K562 (cell line): Measurements from ENCODE around the gene DDX23. TPM values are rescaled to one million over a fixed set of nuclear protein-coding genes. Genes with fewer than 3 reads are reported as not detected.
A peak's percentile ranks its signal among the peaks of the same experiment; 100 is the strongest.

Source experiments
- FUS ChIP-seq: fragments of 200-400 bp; formaldehyde crosslinking; optimal IDR thresholded peaks from 2 replicates; pipeline ENCODE3; 2017; ENCODE audit warnings: low read depth, low read length
- HOMEZ ChIP-seq: fragments of 250-450 bp; sonication (Bioruptor Pico); IDR thresholded peaks from 2 replicates; pipeline ENCODE4 v1.4.0; 2020; ENCODE audit warnings: mild to moderate bottlenecking, moderate library complexity
- KLF1 ChIP-seq: fragments of 450-650 bp; IDR thresholded peaks from 2 replicates; pipeline ENCODE4 v1.6.1; 2016; ENCODE audit warnings: missing genetic modification characterization, missing compliant biosample characterization
- KLF16 ChIP-seq: IDR thresholded peaks from 2 replicates; pipeline ENCODE4 v1.6.1; 2016; ENCODE audit warnings: antibody characterized with exemption
- MBD2 ChIP-seq: sonication (generic); IDR thresholded peaks from 2 replicates; pipeline ENCODE4 v1.6.1; 2016; ENCODE audit warnings: low read depth, borderline replicate concordance
- NCOR1 ChIP-seq: fragments of 450-650 bp; IDR thresholded peaks from 2 replicates; pipeline ENCODE4 v1.6.1; 2016; ENCODE audit warnings: mild to moderate bottlenecking, moderate library complexity
- SFPQ ChIP-seq: fragments of 200-400 bp; formaldehyde crosslinking; IDR thresholded peaks from 2 replicates; pipeline ENCODE4 v1.6.1; 2017; ENCODE audit warnings: mild to moderate bottlenecking, low read depth, low read length, moderate library complexity
- ZC3H8 ChIP-seq: fragments of 450-650 bp; IDR thresholded peaks from 2 replicates; pipeline ENCODE4 v1.6.1; 2017
- ZFP91 ChIP-seq: sonication (generic); formaldehyde crosslinking; IDR thresholded peaks from 2 replicates; pipeline ENCODE4 v1.8.0; 2022; ENCODE audit warnings: mild to moderate bottlenecking, missing genetic modification reagents
- ZMIZ1 ChIP-seq, 2 experiments: fragments of 150-350 bp in 1 of 2; IDR thresholded peaks; 2 replicates each; pipeline ENCODE4 v1.6.1; 2012 to 2016; ENCODE audit warnings: low read depth in 2 of 2, low read length in 2 of 2, mild to moderate bottlenecking in 1 of 2, moderate library complexity in 1 of 2
- ZNF395 ChIP-seq: fragments of 200-800 bp; sonication (Bioruptor generic); IDR thresholded peaks from 2 replicates; pipeline ENCODE4 v1.6.1; 2017; ENCODE audit warnings: missing genetic modification characterization, missing compliant biosample characterization
- ZNF584 ChIP-seq: fragments of 200-800 bp; sonication (Bioruptor generic); IDR thresholded peaks from 2 replicates; pipeline ENCODE4 v1.6.1; 2016; ENCODE audit warnings: low read depth, mild to moderate bottlenecking, missing genetic modification characterization, missing compliant biosample characterization
- ZNF589 ChIP-seq: fragments of 200-800 bp; sonication (Bioruptor generic); IDR thresholded peaks from 2 replicates; pipeline ENCODE4 v1.6.1; 2016; ENCODE audit warnings: low read depth, missing genetic modification characterization, missing compliant biosample characterization
- ZSCAN29 ChIP-seq: fragments of 450-650 bp; IDR thresholded peaks from 2 replicates; pipeline ENCODE4 v1.6.1; 2017
- polyA plus RNA-seq, 8 experiments: library from polyadenylated mRNA; depleted of rRNA in 4 of 8; stranded (reverse) in 5 of 8; unstranded in 3 of 8; fragments of >200 nt; fragmentation: Nextera tagmentation in 2 of 8; fragmentation: Illumina TruSeq in 1 of 8; extraction: Ambion mirVana in 2 of 8; extraction: Trizol in 1 of 8; gene quantifications; 2 replicates each; pipeline versions ENCODE4 v1.2.1 to v1.2.3, GENCODE V29; 2011 to 2014; ENCODE audit warnings: inconsistent platforms in 1 of 8, missing spikeins in 1 of 8
- total RNA-seq, 7 experiments: library from RNA; depleted of rRNA in 6 of 7; stranded (reverse); fragments of >200 nt in 6 of 7; fragmentation: Illumina TruSeq in 2 of 7; extraction: Trizol in 2 of 7; gene quantifications; 2 replicates each; pipeline versions ENCODE4 v1.2.1 to v1.2.3, GENCODE V29; 2011 to 2021; ENCODE audit warnings: low replicate concordance in 1 of 7

The DDX23 gene
- total and polyA plus RNA-seq, 9 of the 15 experiments (the other 6 are each of a cell fraction or from before 2014, with no cell fraction given): 32.4 to 138 (median 104) TPM

GRCh38 chr12:48814262-48815125 lies 37.5 kb downstream of the DDX23 start (continued):
- no peak for TF ChIP-seq SFPQ
- no peak for TF ChIP-seq ZFP91 (CRISPR knock-in tag)
- peak; percentile 78 for TF ChIP-seq KLF16
- no peak for TF ChIP-seq ZC3H8
- peak; percentile 65; the same call in 1 of the 2 replicates for TF ChIP-seq ZNF395 (CRISPR knock-in tag)
- no peak for TF ChIP-seq HOMEZ (CRISPR knock-in tag)
- peak; percentile 58; the same call in 1 of the 2 replicates for TF ChIP-seq ZSCAN29
- no peak for TF ChIP-seq FUS
- TF ChIP-seq KLF1: peak; percentile 59; the same call in 1 of the 2 replicates
- TF ChIP-seq ZNF589 (CRISPR knock-in tag): peak; percentile 60; the same call in 1 of the 2 replicates
- TF ChIP-seq ZMIZ1 (IDR thresholded peaks at IDR 0.05; ENCODE audit: low read depth in 2 of 2, low read length in 2 of 2): no peak; a peak in 1 of 4 replicates
- no peak for TF ChIP-seq ZNF584 (CRISPR knock-in tag)
- 0 out of 2 replicates have a peak, but pooled peaks have one; percentile 19 for TF ChIP-seq NCOR1
- 0 out of 2 replicates have a peak, but pooled peaks have one; percentile 5 for TF ChIP-seq MBD2
